ENCODE data around the gene KRT71.

KRT71 gene

DNA sequence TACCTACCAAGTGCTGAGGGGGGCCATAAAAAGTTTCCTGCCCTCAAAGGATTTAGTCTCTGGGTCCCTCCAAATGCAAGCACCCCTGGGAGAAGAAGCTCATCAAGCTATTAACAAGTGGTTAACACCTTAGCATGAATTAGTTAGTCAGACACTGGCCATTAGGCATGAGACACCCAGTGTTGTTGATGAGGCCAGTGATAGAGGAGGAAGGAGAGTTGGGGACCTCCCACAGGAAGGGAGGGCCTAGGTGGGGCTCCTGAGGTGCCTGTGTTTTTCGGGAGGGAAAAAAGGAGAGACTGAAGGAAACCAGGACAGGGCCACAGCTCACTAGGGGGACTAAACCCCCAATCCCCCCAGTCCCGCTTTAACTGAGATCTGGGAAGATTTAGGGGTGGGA is 4.5 kb upstream of the KRT71 start:
- no peak overlapping the region for H3K4me3 ChIP-seq (ENCODE audit: low read depth, low read length)
- no peak for DNase-seq (ENCODE audit: low read depth)
- TF ChIP-seq, protein P1, sequence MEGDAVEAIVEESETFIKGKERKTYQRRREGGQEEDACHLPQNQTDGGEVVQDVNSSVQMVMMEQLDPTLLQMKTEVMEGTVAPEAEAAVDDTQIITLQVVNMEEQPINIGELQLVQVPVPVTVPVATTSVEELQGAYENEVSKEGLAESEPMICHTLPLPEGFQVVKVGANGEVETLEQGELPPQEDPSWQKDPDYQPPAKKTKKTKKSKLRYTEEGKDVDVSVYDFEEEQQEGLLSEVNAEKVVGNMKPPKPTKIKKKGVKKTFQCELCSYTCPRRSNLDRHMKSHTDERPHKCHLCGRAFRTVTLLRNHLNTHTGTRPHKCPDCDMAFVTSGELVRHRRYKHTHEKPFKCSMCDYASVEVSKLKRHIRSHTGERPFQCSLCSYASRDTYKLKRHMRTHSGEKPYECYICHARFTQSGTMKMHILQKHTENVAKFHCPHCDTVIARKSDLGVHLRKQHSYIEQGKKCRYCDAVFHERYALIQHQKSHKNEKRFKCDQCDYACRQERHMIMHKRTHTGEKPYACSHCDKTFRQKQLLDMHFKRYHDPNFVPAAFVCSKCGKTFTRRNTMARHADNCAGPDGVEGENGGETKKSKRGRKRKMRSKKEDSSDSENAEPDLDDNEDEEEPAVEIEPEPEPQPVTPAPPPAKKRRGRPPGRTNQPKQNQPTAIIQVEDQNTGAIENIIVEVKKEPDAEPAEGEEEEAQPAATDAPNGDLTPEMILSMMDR (IDR thresholded peaks at IDR 0.05; ENCODE audit: low read depth, low read length): no peak
- no peak for TF ChIP-seq MYC (IDR thresholded peaks at IDR 0.05; ENCODE audit: low read depth, low read length)

DNA sequence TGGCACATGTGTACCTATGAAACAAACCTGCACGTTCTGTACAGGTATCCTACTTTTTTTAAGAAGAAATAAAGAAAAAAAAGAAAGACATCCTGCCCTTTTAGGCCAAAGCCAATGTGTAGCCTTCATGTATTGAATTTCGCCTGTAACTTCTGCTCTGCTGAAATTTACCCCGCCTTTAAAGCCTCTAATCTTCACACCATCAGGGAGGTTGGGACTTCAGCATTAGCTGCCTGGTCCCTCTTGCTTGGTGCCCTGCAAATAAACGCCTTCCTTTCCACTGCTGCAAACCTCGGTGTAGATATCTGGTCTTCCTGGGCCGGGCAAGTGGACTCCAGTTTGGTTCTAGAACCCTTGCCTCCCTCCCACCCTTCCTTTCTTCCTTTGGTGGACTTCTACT is 2.6 kb upstream of the KRT71 start:
- no peak for DNase-seq (ENCODE audit: low read depth)
- H3K4me3 ChIP-seq (ENCODE audit: low read depth, low read length): no peak overlapping the region
- TF ChIP-seq POLR2A (IDR thresholded peaks at IDR 0.05; ENCODE audit: extremely low read depth, insufficient read length): no peak
- TF ChIP-seq, protein P1 (IDR thresholded peaks at IDR 0.05; ENCODE audit: low read depth, low read length): no peak
- no peak for TF ChIP-seq MYC (IDR thresholded peaks at IDR 0.05; ENCODE audit: low read depth, low read length)
- TF ChIP-seq, protein P2, sequence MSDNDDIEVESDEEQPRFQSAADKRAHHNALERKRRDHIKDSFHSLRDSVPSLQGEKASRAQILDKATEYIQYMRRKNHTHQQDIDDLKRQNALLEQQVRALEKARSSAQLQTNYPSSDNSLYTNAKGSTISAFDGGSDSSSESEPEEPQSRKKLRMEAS (IDR thresholded peaks at IDR 0.05; ENCODE audit: low read depth, low read length): no peak

DNA sequence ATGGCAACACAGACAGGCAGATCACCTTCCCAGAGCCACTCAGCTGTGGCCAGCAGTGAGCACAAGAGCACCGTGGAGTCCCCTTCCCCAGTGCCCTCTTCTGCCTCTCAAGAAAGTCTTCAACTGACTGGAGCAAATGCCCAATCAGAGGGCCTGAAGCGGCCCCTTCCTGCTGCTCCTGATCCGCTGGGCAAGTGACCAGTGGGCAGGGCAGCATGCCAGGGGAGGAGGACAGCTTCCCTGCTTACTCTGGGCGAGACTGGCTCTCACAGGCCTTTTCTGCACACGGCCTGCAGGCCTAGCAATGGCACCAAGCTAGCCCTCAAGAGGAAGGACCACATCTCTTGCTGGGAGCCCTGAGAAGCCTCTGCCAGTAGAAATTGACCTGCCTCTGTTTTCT is 890 bp downstream of the KRT71 start:
- no peak for DNase-seq (ENCODE audit: low read depth)
- TF ChIP-seq, protein P2 (IDR thresholded peaks at IDR 0.05; ENCODE audit: low read depth, low read length): no peak
- TF ChIP-seq MYC (IDR thresholded peaks at IDR 0.05; ENCODE audit: low read depth, low read length): no peak
- TF ChIP-seq POLR2A (IDR thresholded peaks at IDR 0.05; ENCODE audit: extremely low read depth, insufficient read length): no peak
- H3K4me3 ChIP-seq (ENCODE audit: low read depth, low read length): no peak overlapping the region

DNA sequence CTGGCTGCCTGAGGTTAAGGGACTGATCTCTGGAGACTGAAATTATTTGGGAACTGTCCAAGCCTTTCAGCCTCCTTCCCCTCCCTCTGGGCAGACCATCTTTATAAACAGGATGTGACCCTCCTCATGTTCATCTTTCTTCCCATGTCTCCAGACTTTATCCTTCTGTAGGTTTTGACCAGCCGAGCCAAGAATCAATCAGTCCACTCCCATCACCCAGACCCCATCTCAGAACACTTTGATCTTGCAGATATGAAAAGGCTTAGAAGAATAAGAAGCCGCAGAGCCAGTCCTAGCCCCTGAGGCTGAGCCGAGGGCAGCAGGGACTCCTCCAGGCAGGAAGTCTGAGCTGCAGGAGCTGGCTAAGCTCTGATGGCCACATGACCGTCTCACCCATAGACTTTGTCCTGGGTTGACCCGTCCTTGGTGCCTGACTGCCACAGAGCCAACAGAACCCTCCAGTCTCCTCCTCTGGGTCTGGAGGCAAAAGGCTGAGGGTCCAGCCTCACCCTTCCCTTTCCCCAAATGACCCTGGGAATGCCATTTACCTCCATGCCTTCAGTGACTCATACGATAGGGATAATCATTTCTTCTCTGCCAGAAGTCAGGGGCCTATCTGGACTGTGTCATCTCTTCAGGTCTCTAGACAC is 1.6 kb downstream of the KRT71 start:
- H3K4me3 ChIP-seq (ENCODE audit: low read depth, low read length): no peak overlapping the region
- DNase-seq (ENCODE audit: low read depth): no peak
- TF ChIP-seq POLR2A (IDR thresholded peaks at IDR 0.05; ENCODE audit: extremely low read depth, insufficient read length) (no peak), MYC (IDR thresholded peaks at IDR 0.05; ENCODE audit: low read depth, low read length) (no peak)
- TF ChIP-seq, protein P2 (IDR thresholded peaks at IDR 0.05; ENCODE audit: low read depth, low read length): no peak
- TF ChIP-seq, protein P1 (IDR thresholded peaks at IDR 0.05; ENCODE audit: low read depth, low read length): no peak

DNA sequence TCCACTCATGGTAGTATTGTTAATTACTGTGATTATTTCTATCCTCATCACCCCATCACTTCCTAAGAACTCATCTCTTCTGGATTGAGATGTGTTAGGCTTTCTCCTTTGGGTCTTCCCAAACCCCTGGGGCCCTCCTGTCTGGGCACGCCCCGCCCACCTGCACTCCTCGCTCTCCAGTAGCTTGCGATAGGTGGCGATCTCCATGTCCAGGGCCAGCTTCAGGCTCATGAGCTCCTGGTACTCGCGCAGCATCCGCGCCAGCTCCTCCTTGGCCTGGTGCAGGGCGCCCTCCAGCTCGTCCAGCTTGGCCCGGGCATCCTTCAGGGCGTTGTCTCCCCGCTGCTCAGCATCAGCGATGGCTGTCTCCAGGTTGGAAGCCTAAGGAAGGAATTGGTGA is 6.8 kb downstream of the KRT71 start:
- no peak for DNase-seq (ENCODE audit: low read depth)
- TF ChIP-seq MYC (IDR thresholded peaks at IDR 0.05; ENCODE audit: low read depth, low read length) (no peak), POLR2A (IDR thresholded peaks at IDR 0.05; ENCODE audit: extremely low read depth, insufficient read length) (no peak)
- TF ChIP-seq, protein P1 (IDR thresholded peaks at IDR 0.05; ENCODE audit: low read depth, low read length): no peak
- no peak overlapping the region for H3K4me3 ChIP-seq (ENCODE audit: low read depth, low read length)

DNA sequence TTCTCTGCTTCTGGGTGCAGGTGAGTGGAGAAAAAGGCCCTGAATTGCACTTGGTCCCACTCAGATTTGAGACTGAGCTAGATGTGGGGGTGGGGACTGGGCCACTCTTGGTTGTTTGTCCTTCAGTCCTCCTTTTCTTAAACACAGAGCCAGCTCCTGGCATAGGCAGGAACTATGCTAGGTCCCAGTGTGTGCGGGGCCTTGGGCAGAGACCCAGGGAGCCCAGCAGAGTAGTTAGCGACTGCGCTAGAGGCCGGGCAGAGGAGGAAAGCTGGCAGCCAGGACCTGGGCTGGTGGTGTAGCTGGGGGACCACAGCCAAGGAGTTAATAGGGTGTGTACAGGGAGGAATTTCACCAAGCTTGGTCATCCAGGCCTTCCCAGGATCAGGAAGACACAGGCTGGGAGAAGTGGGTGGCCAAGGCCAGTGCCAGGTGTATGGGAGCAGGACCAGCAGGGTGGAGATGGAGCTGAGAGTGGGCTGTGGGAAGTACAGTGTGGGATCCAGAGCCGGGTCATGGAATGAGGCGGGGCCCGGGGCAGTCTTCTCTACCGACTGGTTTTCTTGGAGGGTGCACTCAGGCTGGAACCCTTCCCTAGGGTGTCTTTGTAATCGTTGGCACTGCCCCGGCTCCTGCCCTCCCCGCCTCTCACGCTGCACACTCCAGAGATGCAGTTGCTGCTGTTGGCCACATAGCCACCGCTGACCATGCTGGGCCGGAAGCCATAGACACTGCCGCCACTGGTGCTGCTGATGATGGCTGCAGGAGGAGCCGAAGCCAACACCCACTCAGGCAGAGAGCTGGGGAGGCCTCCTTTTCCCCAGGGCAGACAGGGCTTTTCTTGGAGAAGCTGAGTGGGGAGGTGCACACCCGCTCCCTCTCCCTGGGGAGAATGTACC is 8.7 kb downstream of the KRT71 start:
- TF ChIP-seq, protein P2 (IDR thresholded peaks at IDR 0.05; ENCODE audit: low read depth, low read length): no peak
- no peak for TF ChIP-seq POLR2A (IDR thresholded peaks at IDR 0.05; ENCODE audit: extremely low read depth, insufficient read length)
- TF ChIP-seq, protein P1 (IDR thresholded peaks at IDR 0.05; ENCODE audit: low read depth, low read length): no peak
- TF ChIP-seq MYC (IDR thresholded peaks at IDR 0.05; ENCODE audit: low read depth, low read length): no peak

More for the DNA sequence above, 8.7 kb downstream of the KRT71 start:
- no peak for DNase-seq (ENCODE audit: low read depth)
- H3K4me3 ChIP-seq (ENCODE audit: low read depth, low read length): no peak overlapping the region
